PFSK-1 (cell line): ENCODE results near the gene COMT.

ENCODE experiments used
- REST ChIP-seq, 2 experiments: IDR thresholded peaks; 2 replicates each; pipeline versions ENCODE4 v1.6.1 to v1.8.0; 2011 to 2012; ENCODE audit warnings: low read depth in 2 of 2, low read length in 2 of 2, control low read depth in 1 of 2, inconsistent platforms in 1 of 2, mild to moderate bottlenecking in 1 of 2, moderate library complexity in 1 of 2; ENCODE audit not compliant: insufficient read depth in 1 of 2
- TAF1 ChIP-seq: IDR thresholded peaks from 2 replicates; pipeline ENCODE4 v1.6.1; 2012; ENCODE audit warnings: low read length, control low read depth, borderline replicate concordance; ENCODE audit not compliant: insufficient read depth

- no peak for TF ChIP-seq TAF1
- TF ChIP-seq REST (IDR thresholded peaks at IDR 0.05; ENCODE audit: insufficient read depth in 1 of 2, low read depth in 2 of 2, low read length in 2 of 2) = no peak
These were observed 13.4 kb upstream of the COMT start for GRCh38 chr22:19928207-19928606.
